Right lobe of liver (tissue), 6 donors: ENCODE measurements around the gene LGMN. TPM values are rescaled to one million over a fixed set of nuclear protein-coding genes. Genes with fewer than 3 reads are reported as not detected.

Experiments used
- ATAC-seq, 4 donors: fragments of 200-7000 bp; cut with Tn5 transposase; one replicate each; pipeline ENCODE4 v1.9.1; 2020; ENCODE audit warnings: mild to moderate bottlenecking in 4 of 4, moderate library complexity in 4 of 4
- DNase-seq, 3 donors: peaks; one replicate each; pipeline ENCODE4 v3.0.0-alpha.2; 2020
- H3K27ac ChIP-seq, 3 donors: fragments of 200-600 bp; one replicate each; pipeline ENCODE4 v1.8.0; 2022
- H3K27me3 ChIP-seq, 2 donors: fragments of 200-600 bp; one replicate each; pipeline ENCODE4 v1.8.0; 2022
- H3K36me3 ChIP-seq, 4 donors: fragments of 200-600 bp; sonication (generic) in 1 of 4; one replicate each; pipeline versions ENCODE4 v1.5.1 to v1.8.0; 2017 to 2022; ENCODE audit warnings: control low read depth in 1 of 4
- H3K4me1 ChIP-seq, 4 donors: fragments of 200-600 bp; sonication (generic) in 1 of 4; one replicate each; pipeline versions ENCODE4 v1.5.1 to v1.8.0; 2017 to 2022; ENCODE audit warnings: control low read depth in 1 of 4
- H3K4me3 ChIP-seq, 3 donors: fragments of 200-600 bp; one replicate each; pipeline ENCODE4 v1.8.0; 2022
- H3K9me3 ChIP-seq, 4 donors: fragments of 200-600 bp; sonication (generic) in 1 of 4; one replicate each; pipeline versions ENCODE4 v1.5.1 to v1.8.0; 2017 to 2022; ENCODE audit warnings: control low read depth in 1 of 4
- POLR2A ChIP-seq: fragments of 450-650 bp; IDR thresholded peaks from one replicate; pipeline ENCODE4 v1.6.1; 2017; ENCODE audit warnings: antibody characterized with exemption, mild to moderate bottlenecking
- whole genome bisulfite sequencing: methylation state at CpG from one replicate; pipeline ENCODE4 v1.1.6; 2018; ENCODE audit warnings: low coverage, low lambda C conversion rate; ENCODE audit not compliant: insufficient coverage; ENCODE audit errors: missing lambda C conversion rate; 5-methylcytosine and 5-hydroxymethylcytosine counted together
- intact Hi-C, 2 donors: fragments of 100-400 bp; cut with DNase I; formaldehyde crosslinking; loops; one replicate each; pipeline versions ENCODE4 v1.11.2 to v1.14.1; 2022
- total RNA-seq, 6 experiments: library from RNA; depleted of rRNA in 2 of 6; stranded (reverse); fragments of >200 nt in 2 of 6; fragmentation: NEBNext Ultra II Directional in 3 of 6; extraction: Animal tissue kit (Norgen Biotek cat#: 25700) in 3 of 6; gene quantifications; one replicate each; pipeline versions ENCODE4 v1.1.0 to v1.2.4, GENCODE V29; 2016 to 2023
- TF ChIP-seq, protein P1 (sequence below), 4 donors: fragments of 200-600 bp in 3 of 4; fragments of 450-650 bp in 1 of 4; IDR thresholded peaks; one replicate each; pipeline versions ENCODE4 v1.5.1 to v1.8.0; 2016 to 2022; ENCODE audit warnings: antibody characterized with exemption in 4 of 4, mild to moderate bottlenecking in 2 of 4
- donor health status: DM: no; HTN: yes; CAD: no.
- donor health status: DM: no; HTN: no; CAD: no.
- donor health status: DM: no; HTN: no; CAD: no.
- donor health status: DM: no; HTN: yes; CAD: no.
- donor health status: DM: no; HTN: yes; CAD: no.

Gene LGMN
- total RNA-seq, 6 experiments from 2014 or later = 39.6 to 111 (median 49.3) TPM

DNA sequence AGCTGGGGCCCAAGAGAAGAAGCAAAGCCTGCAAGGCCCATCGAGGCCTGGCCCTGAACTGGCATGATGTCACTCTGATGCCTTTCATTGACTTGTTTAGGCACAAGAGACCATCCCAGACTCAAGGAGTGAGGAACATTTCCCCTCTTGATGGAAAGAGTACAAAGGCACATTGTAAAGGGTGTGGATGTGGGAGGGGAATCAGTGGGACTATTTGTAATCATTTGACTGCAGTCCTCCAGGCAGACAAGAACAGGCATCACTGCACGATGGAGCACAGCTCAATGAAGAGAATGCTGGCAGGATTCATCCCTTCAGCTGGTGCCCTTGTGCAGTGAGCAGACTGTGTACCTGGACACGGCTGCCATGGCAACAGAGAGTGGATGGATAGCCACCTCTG is 87.9 kb downstream of the LGMN start:
- ATAC-seq (no peak), DNase-seq (peak in 1 of 3 donors; percentile 34)
- intact Hi-C loops = no loop called here
- 100% methylated on average over 1 of the region's 3 CpGs for WGBS
- H3K9me3 ChIP-seq = no peaks in the 10 kb centered on the region
- peak overlapping the region in 2 of 3 donors; percentile 51 for H3K27ac ChIP-seq
- H3K36me3 ChIP-seq = peaks cover 0 to 14% (median 6%) of the 10 kb centered on the region in 4 donors
- H3K4me3 ChIP-seq = no peak overlapping the region
- no peaks in the 10 kb centered on the region for H3K4me1 ChIP-seq
- TF ChIP-seq POLR2A = no peak
- TF ChIP-seq, protein P1, sequence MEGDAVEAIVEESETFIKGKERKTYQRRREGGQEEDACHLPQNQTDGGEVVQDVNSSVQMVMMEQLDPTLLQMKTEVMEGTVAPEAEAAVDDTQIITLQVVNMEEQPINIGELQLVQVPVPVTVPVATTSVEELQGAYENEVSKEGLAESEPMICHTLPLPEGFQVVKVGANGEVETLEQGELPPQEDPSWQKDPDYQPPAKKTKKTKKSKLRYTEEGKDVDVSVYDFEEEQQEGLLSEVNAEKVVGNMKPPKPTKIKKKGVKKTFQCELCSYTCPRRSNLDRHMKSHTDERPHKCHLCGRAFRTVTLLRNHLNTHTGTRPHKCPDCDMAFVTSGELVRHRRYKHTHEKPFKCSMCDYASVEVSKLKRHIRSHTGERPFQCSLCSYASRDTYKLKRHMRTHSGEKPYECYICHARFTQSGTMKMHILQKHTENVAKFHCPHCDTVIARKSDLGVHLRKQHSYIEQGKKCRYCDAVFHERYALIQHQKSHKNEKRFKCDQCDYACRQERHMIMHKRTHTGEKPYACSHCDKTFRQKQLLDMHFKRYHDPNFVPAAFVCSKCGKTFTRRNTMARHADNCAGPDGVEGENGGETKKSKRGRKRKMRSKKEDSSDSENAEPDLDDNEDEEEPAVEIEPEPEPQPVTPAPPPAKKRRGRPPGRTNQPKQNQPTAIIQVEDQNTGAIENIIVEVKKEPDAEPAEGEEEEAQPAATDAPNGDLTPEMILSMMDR (IDR thresholded peaks at IDR 0.05) = no peak
- H3K27me3 ChIP-seq = no peaks in the 10 kb centered on the region

DNA sequence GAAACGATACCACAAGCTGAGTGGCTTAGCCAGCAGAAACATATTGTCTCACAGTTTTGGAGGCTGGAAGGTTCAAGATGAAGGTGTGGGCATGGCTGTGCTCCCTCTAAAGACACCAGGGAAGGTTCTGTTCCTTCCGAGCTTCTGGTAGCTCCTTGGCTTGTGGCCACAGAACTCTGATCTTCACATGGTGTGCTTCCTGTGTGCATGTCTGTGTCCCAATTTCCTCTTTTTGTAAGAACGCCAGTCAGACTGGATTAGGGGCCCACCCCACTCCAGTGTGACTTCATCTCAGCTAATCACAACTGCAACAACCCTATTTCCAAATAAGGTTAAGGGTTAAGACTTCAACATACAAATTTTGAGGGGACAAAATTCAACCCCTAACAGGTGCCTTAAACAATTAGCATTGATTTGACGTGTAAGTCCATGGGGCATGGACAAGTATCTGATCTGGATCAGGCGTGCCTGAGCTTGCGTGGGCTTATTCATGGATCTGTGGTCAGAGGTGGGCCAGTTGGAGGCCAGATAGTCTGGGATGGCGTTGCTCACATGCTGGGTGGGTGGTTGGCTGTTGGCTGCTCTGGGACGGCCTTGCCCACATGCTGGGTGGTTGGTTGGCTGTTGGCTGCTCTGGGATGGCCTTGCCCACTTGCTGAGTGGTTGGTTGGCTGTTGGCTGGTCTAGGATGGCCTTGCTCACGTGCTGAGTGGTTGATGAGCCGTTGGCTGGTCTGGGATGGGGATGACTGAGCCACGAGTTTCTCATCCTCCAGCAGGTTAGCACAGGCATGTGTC is 88.5 kb downstream of the LGMN start:
- Histone ChIP-seq H3K27ac (peak overlapping the region; percentile 24 to 51 (median 51)), H3K27me3 (no peaks in the 10 kb centered on the region), H3K9me3 (no peaks in the 10 kb centered on the region), H3K4me1 (no peaks in the 10 kb centered on the region), H3K36me3 (peaks cover 0 to 14% (median 6%) of the 10 kb centered on the region in 4 donors), H3K4me3 (no peak overlapping the region)
- TF ChIP-seq, protein P1 (IDR thresholded peaks at IDR 0.05) = no peak
- peak; percentile 27 for TF ChIP-seq POLR2A
- WGBS = 54% methylated on average over 5 of the region's 11 CpGs
- DNase-seq (peak in 2 of 3 donors; percentile 63 to 69), ATAC-seq (peak; percentile 34 to 55 (median 48))
- intact Hi-C loops = no loop called here

DNA sequence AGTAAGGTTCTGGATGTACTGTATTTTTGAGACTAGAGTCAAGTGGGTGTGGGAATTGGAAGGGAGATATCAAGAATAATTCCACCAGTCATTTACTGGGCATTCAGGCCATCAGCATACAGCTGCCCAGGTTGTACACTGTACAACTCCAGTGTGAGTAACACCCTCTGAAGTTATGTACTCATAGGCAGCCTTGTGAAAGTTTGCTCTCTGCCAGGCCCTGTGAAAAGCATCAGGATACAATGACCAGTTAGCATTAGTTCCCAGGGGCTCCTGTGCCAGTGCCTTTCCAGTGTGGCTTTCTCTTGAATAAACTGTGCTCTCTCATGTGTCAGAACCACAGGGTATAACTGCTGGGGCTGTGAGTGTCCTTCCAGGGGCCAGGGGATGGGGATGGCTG is 89.7 kb downstream of the LGMN start:
- DNase-seq (no peak), ATAC-seq (no peak)
- no peaks in the 10 kb centered on the region for H3K4me1 ChIP-seq
- no peaks in the 10 kb centered on the region for H3K27me3 ChIP-seq
- no peaks in the 10 kb centered on the region for H3K9me3 ChIP-seq
- H3K27ac ChIP-seq = peak overlapping the region in 1 of 3 donors; percentile 51
- H3K36me3 ChIP-seq = peaks cover 0 to 14% (median 6%) of the 10 kb centered on the region in 4 donors
- H3K4me3 ChIP-seq = no peak overlapping the region
- intact Hi-C loops = no loop called here
- TF ChIP-seq, protein P1 (IDR thresholded peaks at IDR 0.05) = no peak
- no peak for TF ChIP-seq POLR2A

DNA sequence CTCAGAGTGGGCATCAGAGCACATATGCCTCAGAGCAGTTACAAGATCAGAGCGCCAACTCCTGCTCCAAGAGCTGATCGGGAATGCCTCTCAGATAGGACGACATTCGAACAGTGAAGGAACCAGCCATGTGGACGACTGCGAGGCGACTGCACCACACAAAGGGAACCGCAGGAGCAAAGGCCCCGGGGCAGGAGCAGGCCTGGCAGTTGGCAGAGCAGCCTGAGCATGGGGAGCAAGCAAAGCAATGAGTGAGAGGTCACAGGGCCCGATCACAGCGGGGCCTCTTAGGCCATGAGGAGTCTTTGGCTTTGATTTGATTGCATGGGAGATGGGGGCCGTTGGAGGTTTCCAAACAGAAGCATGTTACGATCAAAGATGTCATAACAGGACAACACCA is 90.3 kb downstream of the LGMN start:
- WGBS = 59% methylated on average over 5 of the region's 13 CpGs
- Histone ChIP-seq H3K27ac (peak overlapping the region; percentile 13 to 51 (median 22)), H3K9me3 (no peaks in the 10 kb centered on the region), H3K4me1 (no peaks in the 10 kb centered on the region), H3K4me3 (no peak overlapping the region), H3K36me3 (peaks cover 0 to 14% (median 6%) of the 10 kb centered on the region in 4 donors), H3K27me3 (no peaks in the 10 kb centered on the region)
- no peak for DNase-seq
- ATAC-seq = no peak
- TF ChIP-seq, protein P1 (IDR thresholded peaks at IDR 0.05) = no peak
- no peak for TF ChIP-seq POLR2A
- intact Hi-C loops = no loop called here
